GM21526 (cell line): Measurements from ENCODE around the gene FIBP.
A peak's percentile ranks its signal among the peaks of the same experiment; 100 is the strongest.

Experiments
- ATAC-seq: cut with Tn5 transposase; IDR thresholded peaks from one replicate; pipeline ENCODE4 v1.9.1; 2021; ENCODE audit warnings: moderate library complexity; ENCODE audit not compliant: unreplicated experiment, low FRiP score

The FIBP gene

DNA sequence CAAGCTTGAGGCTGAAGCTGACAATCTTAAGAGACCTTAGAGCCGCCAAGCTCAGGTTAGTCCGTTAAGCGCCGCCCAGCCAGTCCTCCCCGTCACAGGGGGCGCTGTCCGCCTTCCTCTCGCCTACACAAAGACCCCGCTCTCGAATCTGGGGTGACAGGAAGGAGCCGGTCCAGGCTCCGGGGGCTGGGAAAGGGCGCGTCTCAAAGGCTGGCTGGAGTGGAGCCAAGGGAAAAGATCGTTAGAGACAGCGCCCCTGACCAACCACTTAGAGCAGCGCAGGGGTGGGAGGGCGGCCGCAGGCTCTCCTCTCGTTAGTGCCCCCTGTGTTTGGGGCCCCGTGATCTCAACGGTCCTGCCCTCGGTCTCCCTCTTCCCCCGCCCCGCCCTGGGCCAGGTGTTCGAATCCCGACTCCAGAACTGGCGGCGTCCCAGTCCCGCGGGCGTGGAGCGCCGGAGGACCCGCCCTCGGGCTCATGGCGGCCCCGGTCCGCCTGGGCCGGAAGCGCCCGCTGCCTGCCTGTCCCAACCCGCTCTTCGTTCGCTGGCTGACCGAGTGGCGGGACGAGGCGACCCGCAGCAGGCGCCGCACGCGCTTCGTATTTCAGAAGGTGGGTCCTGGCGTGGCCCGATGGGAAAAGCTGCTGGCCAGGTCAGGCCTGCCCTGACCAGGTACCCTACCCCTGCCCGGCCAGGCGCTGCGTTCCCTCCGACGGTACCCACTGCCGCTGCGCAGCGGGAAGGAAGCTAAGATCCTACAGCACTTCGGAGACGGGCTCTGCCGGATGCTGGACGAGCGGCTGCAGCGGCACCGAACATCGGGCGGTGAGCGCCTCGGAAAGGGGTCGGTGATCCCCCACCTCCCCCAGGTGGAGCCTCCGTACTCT lies 27.8 kb downstream of the FIBP start, which contains the start of gene MUS81:
TSS of gene MUS81 (plus strand) at position 156 of the 887 bp plus-strand sequence. CDS start at position 477, 321 bp downstream.
- ATAC-seq: no peak

DNA sequence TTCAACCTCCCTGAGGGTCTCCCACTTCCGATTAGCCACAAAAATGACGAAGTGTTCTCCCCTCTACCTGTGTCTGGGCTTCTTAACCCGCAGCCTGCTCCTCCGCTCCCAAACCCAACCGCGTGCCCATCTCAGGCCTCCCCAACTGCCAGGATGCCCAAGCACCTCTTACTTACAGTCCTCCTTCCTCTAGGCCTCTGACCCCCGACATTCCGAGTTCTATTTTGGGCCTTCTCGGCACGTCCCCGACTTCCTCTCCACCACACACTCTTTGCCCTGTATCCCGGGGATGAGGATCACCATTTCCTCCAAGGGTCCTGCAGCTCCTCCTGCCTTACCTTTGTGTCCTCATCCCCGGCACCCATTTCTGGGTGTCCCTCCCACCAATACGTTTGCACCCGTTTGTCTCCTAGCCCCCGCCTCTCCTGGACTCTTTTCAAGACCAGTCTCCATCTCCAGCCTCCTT lies 28.4 kb downstream of the FIBP start:
- ATAC-seq: no peak

DNA sequence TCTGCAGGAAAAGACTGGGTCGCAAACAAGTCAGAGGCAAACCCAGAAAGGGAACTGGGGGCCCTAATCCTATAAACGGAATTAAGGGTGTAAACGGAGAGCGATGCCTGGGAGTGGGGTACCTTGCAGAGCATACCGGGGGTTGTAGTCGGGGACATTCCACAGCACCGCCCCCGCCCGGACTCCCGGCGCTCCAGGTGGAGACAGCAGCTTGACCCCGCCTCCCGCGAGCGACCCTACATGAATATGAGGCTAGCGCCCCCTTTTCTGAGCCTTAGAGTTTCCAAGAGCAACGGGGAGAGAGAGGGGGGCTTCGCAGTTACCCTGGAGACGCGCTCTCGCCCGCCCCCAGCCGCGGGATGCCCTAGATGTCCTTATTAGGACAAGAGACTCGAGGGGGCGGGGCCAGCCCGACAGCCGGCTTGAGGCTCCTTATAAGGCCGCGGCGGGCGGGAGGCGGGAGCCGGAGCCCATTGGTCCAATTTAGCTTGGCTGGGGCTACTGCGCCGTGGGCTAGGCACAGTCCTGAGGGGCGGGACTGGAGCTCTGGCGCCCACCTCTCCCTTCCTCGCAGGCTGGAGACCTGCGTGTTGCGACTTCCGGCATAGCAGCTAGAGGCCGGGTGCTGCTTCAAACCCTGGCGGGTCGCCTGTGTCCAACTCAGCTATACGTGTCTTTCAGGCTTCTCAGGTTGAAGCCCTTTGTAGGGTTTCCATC lies 29.0 kb downstream of the FIBP start:
- ATAC-seq: peak; percentile 43

DNA sequence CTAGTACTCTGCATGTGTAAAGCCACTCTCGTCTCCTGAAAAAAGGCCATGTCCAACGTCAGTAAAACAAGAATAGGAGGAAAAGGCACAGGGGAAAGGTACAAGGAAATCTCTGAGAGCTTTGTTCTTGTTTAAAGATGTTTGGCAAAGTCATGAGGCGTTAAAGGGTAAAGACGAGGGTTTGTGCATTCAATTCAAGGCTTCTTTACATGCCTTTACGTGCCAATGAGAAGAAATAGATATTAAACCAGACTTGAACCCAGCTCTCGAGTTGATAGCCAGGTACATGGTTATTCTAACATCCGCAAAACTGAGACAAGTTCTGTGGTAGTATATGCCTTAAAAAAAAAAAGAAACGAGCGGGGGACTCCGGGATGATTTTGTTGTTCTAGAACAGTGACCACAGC lies 29.6 kb downstream of the FIBP start:
- no peak for ATAC-seq

DNA sequence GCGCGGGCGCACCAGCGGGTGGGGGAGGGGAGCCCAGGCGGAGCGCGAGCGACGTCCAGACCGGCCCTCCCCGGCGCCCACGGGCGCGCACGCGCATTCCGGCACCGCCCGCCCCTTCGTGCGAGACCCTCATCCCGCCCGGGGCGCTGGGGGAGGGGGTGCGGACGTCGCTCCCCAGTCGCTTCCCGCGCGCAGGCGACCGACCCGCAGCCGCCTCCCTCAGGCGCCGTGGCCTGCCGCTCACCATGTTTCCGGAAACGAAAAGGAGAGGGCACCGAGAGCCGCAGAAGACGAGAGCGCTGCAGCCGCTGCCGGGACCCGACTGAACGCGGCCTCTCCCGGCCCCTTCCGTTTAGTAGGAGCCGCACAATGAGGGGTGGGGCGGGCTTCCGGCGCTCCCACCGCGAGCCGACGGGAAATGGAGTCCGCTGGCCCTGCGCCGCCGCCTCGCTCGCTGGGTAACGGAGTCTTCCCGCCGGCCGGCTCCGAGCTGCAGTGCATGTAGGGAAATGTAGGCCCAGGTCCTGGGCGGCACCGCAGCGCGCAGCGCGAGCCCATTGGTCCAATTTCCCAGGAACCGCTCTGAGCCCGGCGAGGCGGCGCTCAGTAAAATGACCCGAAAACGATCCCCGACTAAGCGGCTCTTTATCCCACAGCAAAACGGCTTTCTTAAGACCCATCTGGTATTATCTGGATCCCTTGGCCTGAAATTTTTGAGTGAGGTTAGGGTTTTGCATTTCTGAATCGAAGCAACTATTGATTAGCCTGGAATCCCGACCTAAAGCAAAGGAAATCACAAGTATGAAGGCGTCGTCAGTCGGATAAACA lies 30.2 kb downstream of the FIBP start, which contains the start of gene CFL1:
TSS of gene CFL1 (minus strand) at position 328 of the 828 bp plus-strand sequence. CDS start at position 247, 81 bp downstream.
- peak; percentile 39 for ATAC-seq

DNA sequence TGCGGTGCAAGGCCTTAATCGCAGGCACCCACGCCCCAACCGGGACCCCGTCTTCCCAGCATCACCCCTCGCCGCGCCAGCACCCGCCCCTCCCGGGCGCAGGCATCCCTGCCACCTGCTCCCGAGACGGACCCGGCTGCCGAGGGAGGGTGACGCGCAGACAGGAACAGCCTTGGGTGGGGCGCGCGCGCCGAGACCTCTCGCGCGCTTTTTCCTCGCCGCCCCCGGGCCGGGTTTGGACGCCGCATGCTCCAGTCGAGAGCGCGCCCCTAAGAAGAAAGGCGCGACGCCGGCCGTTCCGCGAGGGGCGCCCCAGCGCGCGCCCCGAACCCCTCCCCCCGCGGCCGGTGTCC lies 30.8 kb downstream of the FIBP start:
- no peak for ATAC-seq

DNA sequence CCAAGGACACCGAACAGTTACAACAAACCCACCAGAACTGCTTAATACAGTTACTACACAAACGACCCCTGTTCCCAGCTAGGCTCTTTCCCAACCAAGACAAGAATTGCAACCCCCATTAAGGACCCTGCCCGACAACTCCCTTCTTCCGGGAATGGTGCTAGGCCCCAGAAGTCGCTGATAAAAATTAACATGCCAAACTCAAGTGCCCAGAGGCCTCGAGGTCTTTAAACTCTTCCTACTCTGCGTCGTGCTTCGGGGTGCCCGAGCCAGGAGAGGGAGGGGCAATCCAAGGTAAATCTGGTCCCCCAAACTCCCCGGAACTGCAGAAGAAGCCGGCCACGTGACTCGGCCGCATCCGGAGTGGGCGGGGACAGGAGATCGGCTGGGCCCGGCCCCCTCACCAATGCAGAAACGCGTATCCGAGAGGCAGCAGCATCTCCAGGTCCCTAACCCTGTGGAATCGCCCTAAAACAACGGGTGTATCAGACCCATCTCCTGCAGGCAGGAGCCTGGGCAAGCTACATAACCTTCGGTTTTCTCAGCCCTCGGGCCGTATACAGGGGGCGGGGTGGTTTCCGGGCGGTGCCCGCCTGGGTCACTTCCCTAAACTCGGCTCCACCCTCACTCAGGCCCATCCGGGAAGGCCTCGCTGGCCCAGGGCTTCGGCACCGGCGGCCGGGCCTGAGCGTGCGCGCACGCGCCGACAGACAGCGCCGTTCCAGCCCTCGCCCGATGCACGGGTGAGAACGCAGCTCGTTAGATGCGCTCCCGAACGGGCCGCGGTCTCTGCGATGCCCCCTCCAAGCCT lies 31.4 kb downstream of the FIBP start:
- no peak for ATAC-seq

DNA sequence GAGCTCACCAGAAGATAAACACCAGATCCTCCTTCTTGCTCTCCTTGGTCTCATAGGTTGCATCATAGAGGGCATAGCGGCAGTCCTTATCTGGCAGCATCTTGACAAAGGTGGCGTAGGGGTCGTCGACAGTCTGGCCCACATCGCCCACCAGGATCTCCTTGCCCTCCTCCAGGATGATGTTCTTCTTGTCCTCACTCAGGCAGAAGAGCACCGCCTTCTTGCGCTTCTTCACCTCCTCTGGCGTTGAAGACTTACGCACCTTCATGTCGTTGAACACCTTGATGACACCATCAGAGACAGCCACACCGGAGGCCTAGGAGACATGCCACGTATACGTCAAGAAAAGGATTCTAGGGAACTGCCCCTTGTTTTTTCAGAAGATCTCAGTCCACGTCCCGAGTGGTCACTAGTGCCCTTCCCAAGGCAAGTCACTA lies 32.3 kb downstream of the FIBP start:
- no peak for ATAC-seq

DNA sequence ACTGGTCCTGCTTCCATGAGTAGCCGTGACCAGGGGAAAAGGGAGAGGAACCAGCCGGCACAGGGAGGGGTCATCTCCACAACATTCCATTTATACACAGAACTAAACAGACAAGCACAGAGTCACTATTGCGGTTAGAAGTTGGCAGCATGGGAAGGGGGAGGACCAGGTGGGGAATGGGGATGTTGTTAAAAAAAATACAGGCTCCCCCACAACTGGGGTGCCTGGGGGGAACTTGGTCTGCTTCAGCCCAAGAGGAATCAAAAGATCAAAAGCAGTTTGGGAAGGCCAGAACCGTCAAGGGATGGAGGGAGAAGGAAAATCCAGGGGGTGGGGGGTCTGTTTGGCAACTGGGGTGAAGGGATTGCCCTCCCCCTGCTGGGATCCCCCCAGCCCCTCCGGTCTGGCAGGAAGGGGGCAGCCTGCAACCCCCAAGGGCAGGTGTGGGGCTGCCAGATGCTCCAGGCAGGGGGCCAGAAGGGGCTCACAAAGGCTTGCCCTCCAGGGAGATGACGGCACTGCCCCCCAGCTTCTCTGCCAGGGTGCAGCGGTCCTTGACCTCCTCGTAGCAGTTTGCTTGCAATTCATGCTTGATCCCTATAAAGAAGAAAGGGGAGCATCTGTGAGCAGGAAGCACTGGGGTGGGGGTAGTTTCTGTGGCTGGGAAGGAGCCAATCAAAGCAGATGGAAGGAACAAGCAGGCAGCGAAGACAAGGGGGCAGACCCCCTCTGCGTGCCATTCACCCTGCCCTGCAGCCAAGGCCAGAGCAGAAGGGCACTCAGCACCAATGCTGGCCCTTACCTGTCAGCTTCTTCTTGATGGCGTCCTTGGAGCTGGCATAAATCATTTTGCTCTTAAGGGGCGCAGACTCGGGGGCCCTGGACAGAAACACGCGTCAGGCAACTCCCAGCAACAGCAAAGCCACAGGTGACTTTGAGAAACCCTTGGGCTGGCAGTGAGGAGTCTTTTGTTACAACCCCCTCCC lies 33.1 kb downstream of the FIBP start:
- ATAC-seq: no peak

DNA sequence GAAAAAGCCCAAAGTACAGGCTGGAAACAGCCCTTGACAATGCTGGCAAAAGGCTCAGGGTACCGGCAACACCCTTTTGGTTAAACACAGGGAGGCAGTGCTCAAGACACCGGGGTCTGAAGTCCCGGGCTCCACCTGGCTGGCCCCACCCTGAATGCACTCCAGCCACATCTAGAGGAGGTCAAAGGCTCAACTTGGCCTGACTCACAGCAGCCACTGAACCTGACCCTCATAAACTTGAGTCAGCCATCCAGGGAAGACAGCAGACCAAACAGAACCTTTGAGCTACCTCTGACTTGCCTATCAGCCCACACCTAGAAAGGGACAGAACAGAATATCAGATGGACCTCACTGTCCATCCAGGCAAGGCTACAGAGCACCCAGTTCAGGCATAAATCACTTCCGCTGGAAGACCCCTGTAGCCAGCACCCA lies 34.1 kb downstream of the FIBP start:
- ATAC-seq: no peak

DNA sequence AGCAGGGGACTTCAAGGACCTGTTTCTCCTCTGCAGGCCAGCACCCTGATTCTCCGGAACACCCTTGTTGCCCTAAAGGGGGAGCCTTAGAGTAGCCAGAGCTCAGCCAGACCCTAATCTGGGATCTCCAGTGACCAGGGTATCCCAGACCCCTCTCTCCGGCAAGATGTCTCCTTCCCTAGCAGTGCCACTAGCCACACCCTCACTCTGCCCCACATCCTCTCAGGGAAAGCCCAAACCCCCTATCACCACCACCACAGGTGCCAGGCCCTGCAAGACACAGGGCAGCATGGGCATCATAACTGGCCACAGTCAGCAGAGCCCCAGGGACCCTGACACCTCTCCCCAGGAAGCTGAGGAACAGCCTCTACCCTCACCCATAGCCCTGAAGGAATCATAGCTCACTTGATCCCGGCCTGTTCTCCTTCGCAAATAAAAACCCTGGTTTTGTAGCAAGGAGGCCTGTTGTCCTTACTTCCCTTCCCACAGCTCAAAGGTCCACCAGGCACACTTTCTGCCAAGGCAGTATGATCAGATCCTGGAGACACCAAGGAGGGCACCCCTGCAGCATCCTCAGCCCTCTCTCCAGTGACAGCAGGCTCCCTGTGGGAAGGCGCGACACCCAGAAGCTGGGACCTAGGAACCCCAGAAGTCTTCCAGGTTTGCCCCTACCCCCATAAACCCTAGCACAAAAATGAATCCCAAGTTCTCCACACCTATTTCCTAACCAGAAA lies 34.9 kb downstream of the FIBP start:
- ATAC-seq: no peak

DNA sequence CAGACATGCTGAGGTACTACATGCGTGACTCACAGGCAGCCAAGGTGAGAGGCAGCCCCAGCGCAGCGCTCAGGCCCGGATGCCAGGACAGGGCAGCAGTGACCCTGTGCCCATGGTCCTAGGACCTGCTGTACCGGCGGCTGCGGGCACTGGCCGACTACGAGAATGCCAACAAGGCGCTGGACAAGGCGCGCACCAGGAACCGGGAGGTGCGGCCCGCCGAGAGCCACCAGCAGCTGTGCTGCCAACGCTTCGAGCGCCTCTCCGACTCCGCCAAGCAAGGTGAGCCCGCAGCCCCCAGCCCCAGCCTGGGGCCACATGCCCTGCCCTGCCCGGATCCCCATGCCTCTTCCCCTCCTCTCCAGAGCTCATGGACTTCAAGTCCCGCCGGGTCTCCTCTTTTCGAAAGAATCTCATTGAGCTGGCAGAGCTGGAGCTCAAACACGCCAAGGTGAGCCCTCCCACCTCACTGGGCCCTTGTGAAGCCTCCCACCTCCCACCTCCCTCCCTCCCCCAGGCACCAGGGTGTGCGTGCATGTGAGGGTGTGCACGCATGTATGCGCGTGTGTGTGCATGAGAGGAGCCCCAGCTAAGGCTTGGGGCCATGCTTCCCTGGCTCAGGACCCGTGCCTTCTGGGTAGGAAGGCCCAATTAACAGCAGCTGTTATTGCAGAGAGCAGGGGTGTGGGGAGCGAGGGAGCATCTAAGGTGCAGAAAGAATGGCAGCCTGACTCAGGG lies 35.6 kb downstream of the FIBP start:
- ATAC-seq: no peak

DNA sequence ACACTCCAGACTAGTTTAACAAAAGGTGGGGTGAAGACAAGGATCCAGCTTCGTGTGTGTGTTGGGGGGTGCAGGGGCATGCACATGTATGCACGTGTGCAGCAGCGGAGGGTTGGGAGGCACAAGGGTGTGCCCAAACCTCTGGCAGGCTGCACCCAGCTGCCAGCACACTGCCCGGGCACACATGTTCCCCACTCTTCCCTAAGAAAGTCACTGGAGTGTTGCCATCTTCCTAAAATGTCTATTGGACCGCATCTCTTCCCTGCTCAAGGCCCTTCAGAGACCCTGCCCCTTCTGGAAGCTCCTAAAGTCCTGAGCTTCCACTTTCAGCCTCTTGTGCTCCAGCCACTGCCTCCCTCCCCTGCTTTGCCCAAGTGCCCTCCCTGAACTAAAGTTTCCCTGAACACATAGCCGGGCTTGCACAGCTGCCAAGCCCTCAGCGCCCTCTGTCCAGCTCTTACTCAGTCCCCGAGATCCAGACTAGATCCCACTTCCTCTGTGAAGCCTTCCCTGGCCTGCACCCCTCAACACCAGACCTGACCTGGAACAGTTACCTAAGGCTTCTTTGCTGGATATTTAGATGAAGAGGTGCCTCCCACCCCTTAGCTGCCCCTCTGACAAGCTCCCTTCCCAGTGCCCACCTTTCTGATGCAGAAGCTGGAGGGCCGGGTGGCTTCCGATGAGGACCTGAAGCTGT lies 36.3 kb downstream of the FIBP start:
- ATAC-seq: no peak

DNA sequence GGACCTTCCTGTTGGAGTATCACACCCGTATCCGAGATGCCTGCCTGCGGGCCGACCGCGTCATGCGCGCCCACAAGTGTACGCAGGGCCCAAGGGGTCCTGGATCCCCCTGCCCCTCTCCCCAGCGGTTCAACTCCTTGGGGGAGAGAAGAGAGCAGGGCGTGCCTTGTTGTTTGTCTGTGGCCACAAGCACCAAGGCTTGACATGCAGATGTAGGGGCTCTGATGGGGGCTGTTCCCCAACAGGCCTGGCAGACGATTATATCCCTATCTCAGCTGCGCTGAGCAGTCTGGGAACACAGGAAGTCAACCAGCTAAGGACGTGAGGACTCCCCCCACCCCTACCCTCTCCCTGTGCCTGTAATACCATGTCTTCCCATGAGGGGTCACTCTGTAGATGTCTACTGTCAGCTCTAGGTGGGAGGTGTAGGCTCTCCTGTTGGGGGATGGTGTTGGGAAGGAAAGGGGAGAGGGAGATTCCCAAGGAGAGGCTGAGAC lies 37.1 kb downstream of the FIBP start:
- no peak for ATAC-seq

DNA sequence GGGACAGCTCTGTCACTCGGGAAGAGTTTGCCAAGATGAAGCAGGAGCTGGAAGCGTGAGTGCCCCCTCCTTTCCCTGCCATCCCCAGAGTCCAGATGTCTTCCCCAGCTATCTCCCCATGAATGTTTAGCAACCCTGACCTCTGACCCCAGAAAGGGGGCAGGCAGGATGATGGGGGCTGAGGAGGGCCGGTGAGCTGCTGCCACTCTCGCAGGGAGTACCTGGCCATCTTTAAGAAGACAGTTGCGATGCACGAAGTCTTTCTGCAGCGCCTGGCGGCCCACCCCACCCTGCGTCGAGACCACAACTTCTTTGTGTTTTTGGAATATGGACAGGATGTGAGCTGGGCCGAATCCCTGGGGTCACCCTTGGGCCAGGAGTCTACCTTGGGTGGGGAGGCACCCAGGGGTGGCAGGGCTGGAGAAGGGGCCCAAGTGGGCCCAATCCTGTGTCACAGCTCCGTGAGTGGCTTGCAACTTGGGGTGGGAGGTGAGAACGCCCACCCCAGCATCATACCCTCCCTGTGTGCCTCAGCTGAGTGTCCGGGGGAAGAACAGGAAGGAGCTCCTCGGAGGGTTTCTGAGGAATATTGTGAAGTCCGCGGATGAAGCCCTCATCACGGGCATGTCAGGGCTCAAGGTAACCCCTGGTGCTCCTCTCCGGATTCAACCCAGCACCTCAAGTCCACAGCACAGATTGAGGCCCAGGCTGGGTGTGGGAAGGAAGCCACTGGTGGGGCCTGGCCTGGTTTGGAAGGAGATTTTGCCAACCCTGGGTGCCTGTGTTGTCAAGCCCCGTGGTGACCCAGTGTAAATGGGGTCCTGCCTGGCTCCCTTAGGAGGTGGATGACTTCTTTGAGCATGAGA lies 37.8 kb downstream of the FIBP start:
- ATAC-seq: no peak
